Thymus (tissue), 11 donors: ENCODE measurements around the gene NEDD4L. TPM values are rescaled to one million over a fixed set of nuclear protein-coding genes. Genes with fewer than 3 reads are reported as not detected.
A peak's percentile ranks its signal among the peaks of the same experiment; 100 is the strongest.
"Not testable (repeated sequence)": the region's sequence is repeated elsewhere in the genome, so short reads cannot be mapped to it uniquely, and the experiment has no call there.

ENCODE experiments used
- DNase-seq, 9 donors: peaks; one replicate each; pipeline ENCODE4 v3.0.0-alpha.2; 2013; ENCODE audit warnings: low spot score in 9 of 9, low read depth in 6 of 9, missing footprints in 1 of 9
- H3K27ac ChIP-seq, 2 donors: one replicate each; pipeline ENCODE4 v1.5.1; 2013; ENCODE audit warnings: control low read depth in 1 of 2, low read depth in 1 of 2, low read length in 1 of 2, mild to moderate bottlenecking in 1 of 2, moderate library complexity in 1 of 2
- H3K27me3 ChIP-seq, 2 donors: one replicate each; pipeline ENCODE4 v1.5.1; 2013; ENCODE audit warnings: low read length in 1 of 2; ENCODE audit not compliant: control insufficient read depth in 2 of 2, insufficient read depth in 1 of 2
- H3K36me3 ChIP-seq, 2 donors: one replicate each; pipeline ENCODE4 v1.5.1; 2013; ENCODE audit warnings: low read length in 1 of 2, mild to moderate bottlenecking in 1 of 2, moderate library complexity in 1 of 2; ENCODE audit not compliant: control insufficient read depth in 2 of 2, insufficient read depth in 2 of 2
- H3K4me1 ChIP-seq, 2 donors: one replicate each; pipeline ENCODE4 v1.5.1; 2013; ENCODE audit warnings: low read length in 2 of 2; ENCODE audit not compliant: control insufficient read depth in 2 of 2, insufficient read depth in 2 of 2
- H3K4me3 ChIP-seq, 2 donors: one replicate each; pipeline ENCODE4 v1.5.1; 2013; ENCODE audit warnings: low read length in 2 of 2, control low read depth in 1 of 2, mild to moderate bottlenecking in 1 of 2
- H3K9me3 ChIP-seq, 2 donors: one replicate each; pipeline ENCODE4 v1.5.1; 2013; ENCODE audit warnings: low read length in 1 of 2, mild to moderate bottlenecking in 1 of 2; ENCODE audit not compliant: control insufficient read depth in 2 of 2, insufficient read depth in 1 of 2
- WGBS: extraction: QIAGEN DNeasy Blood & Tissue Kit; methylation state at CpG from one replicate; pipeline ENCODE4 v1.1.7; 2013; 5-methylcytosine and 5-hydroxymethylcytosine counted together
- polyA plus RNA-seq: library from polyadenylated mRNA; stranded (reverse); fragments of 200-250 nt; gene quantifications from one replicate; pipeline ENCODE4 v1.2.3, GENCODE V29; 2013
- total RNA-seq: library from RNA; stranded (reverse); fragments of 120-200 nt; gene quantifications from one replicate; pipeline ENCODE4 v1.2.4, GENCODE V29; 2013
- donor health status: healthy.

The NEDD4L gene
- total and polyA plus RNA-seq, 2 donors: 6.5 to 11.8 TPM

DNA sequence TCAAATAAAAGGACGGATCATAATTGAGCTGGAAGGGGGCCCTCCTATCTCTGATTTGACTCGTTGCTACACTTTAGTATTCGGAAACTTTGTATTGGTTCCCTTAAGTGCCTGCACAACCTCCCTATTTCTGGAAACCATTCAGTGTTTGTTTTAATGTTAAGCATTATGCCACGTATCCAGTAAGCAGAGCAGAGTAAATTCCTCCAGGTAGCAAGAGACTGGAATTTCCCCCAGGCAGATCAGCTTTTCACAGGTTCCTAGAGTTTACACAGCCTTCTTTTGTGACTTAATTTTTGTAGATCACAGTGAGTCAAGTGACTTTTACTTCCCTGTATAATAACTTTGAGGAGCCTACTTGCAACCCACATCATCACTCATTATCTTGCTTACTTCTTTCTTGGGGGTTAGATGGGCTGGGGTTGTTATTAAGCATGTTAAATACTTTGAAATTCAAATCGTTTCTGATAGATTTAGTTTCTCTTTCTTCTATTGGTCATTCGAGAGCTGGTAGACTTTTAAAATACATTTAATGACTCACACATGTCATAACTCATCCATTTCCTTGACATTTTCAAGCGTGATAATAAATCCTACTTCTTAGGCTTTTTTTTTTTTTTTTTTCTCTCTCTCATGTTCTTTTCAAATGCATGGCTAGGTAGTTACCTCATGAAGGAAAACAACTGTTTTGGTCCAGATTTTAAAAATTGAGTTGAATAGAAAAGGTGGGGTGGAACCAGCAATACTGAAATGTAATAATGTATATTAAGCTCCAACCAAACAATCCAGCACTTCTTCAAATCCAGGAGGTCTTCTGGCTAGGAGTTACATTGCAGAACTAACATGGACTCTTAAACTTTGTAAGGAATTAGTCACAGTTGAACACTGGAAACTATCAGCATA, 219.3 kb downstream of the NEDD4L start:
- Histone ChIP-seq H3K9me3 (no peaks in the 10 kb centered on the region), H3K27ac (peak overlapping the region in 1 of 2 donors; percentile 80), H3K27me3 (no peaks in the 10 kb centered on the region), H3K4me3 (no peak overlapping the region), H3K4me1 (peaks cover 0 to 5% of the 10 kb centered on the region in 2 donors), H3K36me3 (no peaks in the 10 kb centered on the region)
- WGBS: 62% methylated on average over 7 of the region's 7 CpGs
- DNase-seq: no peak

DNA sequence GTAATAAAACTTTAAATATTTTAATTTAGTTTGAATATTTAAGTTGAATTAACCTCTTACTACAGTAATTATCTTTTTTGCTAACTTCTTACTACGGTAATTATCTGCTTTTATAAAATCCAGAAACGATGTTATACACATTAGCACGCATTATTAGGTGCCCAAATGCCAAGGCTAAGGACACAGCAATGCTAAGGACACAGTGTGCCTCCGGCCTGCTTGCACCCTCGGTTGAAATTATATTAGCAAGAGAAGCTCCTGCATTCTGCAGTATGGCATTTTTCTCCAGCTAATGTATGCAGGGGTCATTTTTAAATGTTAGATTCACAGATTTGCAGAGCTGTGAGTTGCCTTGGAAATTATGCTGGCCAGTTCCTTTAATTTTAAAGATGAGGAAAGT, 220.0 kb downstream of the NEDD4L start:
- Histone ChIP-seq H3K4me1 (peaks cover 0 to 5% of the 10 kb centered on the region in 2 donors), H3K9me3 (no peaks in the 10 kb centered on the region), H3K27ac (peak overlapping the region in 1 of 2 donors; percentile 33), H3K27me3 (no peaks in the 10 kb centered on the region), H3K4me3 (no peak overlapping the region), H3K36me3 (no peaks in the 10 kb centered on the region)
- 95% methylated on average over 5 of the region's 5 CpGs for WGBS
- no peak for DNase-seq

DNA sequence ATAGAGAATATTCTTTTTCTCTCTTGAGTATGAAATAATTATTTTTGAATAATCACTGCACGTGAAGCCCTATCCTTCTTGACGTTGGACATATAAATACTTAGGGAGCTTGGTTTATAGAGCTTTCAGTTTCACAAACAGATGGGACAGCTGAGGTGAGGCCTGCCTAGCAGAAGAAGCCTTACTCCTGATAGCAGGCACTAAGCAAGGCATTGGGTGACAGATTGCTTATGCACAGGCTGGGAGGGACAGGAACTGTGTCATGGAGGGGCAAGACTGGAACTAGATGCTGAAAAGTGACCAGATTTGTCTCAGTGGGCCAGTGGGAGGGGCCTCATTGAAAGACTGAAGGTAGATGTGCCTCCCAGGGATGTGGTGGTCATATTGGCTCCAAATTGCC, 220.8 kb downstream of the NEDD4L start:
- Histone ChIP-seq H3K4me1 (peaks cover 0 to 5% of the 10 kb centered on the region in 2 donors), H3K4me3 (no peak overlapping the region), H3K27me3 (no peaks in the 10 kb centered on the region), H3K27ac (peak overlapping the region in 1 of 2 donors; percentile 30), H3K36me3 (no peaks in the 10 kb centered on the region), H3K9me3 (no peaks in the 10 kb centered on the region)
- WGBS: 92% methylated on average over 2 of the region's 2 CpGs
- DNase-seq: no peak

DNA sequence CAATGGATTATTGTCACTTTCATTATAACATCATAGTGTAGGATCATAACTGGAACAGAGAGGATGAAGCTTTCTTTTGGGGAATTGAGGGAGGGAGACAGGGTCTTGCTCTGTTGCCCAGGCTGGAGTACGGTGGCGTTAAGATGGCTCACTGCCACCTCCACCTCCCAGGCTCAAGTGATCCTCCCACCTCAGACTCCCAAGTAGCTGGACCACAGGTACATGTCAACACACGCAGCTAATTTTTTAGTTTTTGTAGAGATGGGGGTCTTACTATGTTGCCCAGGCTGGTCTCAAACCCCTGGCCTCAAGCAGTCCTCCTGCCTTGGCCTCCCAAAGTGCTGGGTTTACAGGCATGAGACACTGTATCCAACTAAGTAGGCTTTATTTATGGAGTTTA, 221.5 kb downstream of the NEDD4L start:
- H3K4me3 ChIP-seq, H3K4me1 ChIP-seq, DNase-seq, H3K27ac ChIP-seq, H3K36me3 ChIP-seq, H3K9me3 ChIP-seq, H3K27me3 ChIP-seq: not testable (repeated sequence)
- 94% methylated on average over 3 of the region's 3 CpGs for WGBS

DNA sequence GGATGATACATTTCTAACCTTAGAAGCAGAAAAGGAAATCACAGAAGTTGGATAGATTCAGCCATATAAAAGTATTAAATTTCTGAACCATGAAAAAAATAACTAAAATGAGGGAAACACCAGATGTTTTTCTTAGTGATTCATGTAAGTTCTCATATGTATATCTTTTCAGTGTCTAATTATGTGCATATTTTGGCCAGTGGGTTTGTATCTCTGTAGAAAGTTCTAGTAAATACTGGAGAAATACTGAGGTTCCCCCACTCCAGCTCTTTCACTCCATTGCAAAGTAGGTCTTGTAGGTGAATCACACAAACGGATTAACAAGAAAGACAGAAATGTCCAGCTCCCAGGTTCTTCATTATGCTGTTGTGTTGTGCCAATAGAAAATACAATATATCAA, 222.3 kb downstream of the NEDD4L start:
- no peak overlapping the region for H3K27ac ChIP-seq
- H3K9me3 ChIP-seq: no peaks in the 10 kb centered on the region
- peaks cover 0 to 5% of the 10 kb centered on the region in 2 donors for H3K4me1 ChIP-seq
- 90% methylated on average over 1 of the region's 1 CpG for WGBS
- H3K36me3 ChIP-seq: no peaks in the 10 kb centered on the region
- no peak for DNase-seq
- no peak overlapping the region for H3K4me3 ChIP-seq
- no peaks in the 10 kb centered on the region for H3K27me3 ChIP-seq

DNA sequence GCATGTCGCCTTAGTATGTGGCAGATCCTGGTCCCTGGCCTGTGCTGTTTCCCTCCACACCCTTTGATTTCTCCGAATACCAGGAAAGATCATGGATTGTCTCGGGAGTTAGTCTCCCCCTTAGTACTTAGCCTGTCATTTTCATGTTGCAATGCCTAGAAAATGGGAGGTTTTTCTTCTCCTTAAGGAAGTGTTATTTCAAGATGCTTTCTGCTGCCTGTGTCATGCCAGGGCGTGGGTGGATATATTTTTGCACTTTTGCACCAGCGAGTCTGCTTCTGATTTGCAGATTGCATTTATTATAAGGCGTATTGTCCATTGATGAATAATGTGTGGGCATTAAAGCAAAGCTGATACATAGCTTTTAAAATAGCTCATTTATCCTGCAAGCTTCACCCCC, 223.5 kb downstream of the NEDD4L start:
- Histone ChIP-seq H3K9me3 (no peaks in the 10 kb centered on the region), H3K27ac (no peak overlapping the region), H3K36me3 (no peaks in the 10 kb centered on the region), H3K27me3 (no peaks in the 10 kb centered on the region), H3K4me3 (no peak overlapping the region), H3K4me1 (peaks cover 0 to 8% of the 10 kb centered on the region in 2 donors)
- no peak for DNase-seq
- 95% methylated on average over 6 of the region's 6 CpGs for WGBS

DNA sequence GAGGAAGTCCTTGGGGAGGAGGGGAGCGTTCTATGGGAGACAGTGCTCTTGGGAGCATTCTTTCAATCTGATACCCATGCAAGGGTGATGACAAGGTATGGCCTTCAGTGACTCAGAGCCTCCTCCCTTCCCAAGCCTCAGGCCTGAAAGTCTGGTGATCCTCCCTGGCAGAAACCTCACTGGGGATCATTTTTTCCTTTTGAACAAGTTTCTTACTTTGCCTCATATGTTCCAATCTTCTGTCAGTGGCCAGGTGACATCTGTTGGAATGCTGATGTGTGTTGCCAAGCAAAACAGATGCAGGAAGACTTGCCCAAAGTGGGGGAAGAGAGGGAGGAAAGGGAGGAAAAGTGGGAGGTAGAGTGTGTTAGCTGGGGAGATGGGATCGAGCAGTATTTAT, 224.8 kb downstream of the NEDD4L start:
- H3K36me3 ChIP-seq: no peaks in the 10 kb centered on the region
- no peak for DNase-seq
- 99% methylated on average over 2 of the region's 2 CpGs for WGBS
- no peak overlapping the region for H3K4me3 ChIP-seq
- H3K9me3 ChIP-seq: no peaks in the 10 kb centered on the region
- peaks cover 0 to 12% of the 10 kb centered on the region in 2 donors for H3K4me1 ChIP-seq
- no peaks in the 10 kb centered on the region for H3K27me3 ChIP-seq
- peak overlapping the region in 1 of 2 donors; percentile 62 for H3K27ac ChIP-seq

DNA sequence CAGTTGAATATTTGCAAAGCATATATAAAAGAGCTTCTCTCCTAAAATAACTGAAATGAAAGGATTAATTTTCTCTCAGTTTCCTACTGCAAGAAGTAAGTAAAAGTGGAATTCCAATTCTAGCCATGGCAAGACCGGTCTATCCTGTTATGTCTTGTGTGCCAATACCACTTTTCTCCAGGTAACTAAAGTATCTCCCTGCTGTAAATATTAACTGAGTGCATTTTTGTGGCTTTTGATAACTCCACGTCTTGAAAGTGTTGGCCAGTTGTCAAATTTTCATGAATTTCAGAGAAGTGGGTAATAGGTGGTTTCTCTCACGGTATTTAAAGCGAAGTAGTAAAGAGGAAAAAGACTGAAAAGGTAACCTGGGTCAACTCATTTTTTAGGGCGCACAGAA, 225.9 kb downstream of the NEDD4L start:
- Histone ChIP-seq H3K27ac (peak overlapping the region; percentile 64 to 70), H3K4me3 (no peak overlapping the region), H3K27me3 (no peaks in the 10 kb centered on the region), H3K36me3 (no peaks in the 10 kb centered on the region), H3K4me1 (peaks cover 0 to 10% of the 10 kb centered on the region in 2 donors), H3K9me3 (no peaks in the 10 kb centered on the region)
- DNase-seq: no peak
- 89% methylated on average over 5 of the region's 5 CpGs for WGBS

DNA sequence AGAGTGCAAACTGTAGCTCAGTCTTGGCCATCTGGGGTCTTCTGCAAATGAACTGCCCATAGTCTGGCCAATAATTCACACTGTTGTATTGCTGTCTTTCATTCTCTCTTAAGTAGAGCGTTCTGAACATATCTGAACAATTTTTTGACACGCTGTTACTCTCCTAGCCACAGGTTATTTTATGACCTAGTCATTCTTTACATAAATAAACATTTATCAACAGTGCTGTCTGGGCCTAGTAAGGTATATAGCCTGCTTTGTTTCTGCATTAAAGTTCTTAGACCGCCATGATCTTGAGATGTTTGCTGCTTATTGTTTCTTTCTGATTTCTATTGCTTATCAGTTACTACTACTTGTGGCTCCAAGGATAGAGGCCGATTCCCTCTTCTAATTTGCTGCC, 226.4 kb downstream of the NEDD4L start:
- peaks cover 0 to 9% of the 10 kb centered on the region in 2 donors for H3K4me1 ChIP-seq
- no peaks in the 10 kb centered on the region for H3K9me3 ChIP-seq
- 95% methylated on average over 4 of the region's 4 CpGs for WGBS
- H3K27ac ChIP-seq: peak overlapping the region; percentile 42 to 70
- no peaks in the 10 kb centered on the region for H3K36me3 ChIP-seq
- H3K27me3 ChIP-seq: no peaks in the 10 kb centered on the region
- DNase-seq: no peak
- H3K4me3 ChIP-seq: no peak overlapping the region
